Right renal cortex interstitium (tissue), 3 donors: ENCODE results near the gene PGM2. TPM values are rescaled to one million over a fixed set of nuclear protein-coding genes. Genes with fewer than 3 reads are reported as not detected.
"Not testable (repeated sequence)": the region's sequence is repeated elsewhere in the genome, so short reads cannot be mapped to it uniquely, and the experiment has no call there.

ENCODE experiments used
- DNase-seq, 3 donors: peaks; one replicate each; pipeline ENCODE4 v3.0.0-alpha.2; 2013; ENCODE audit warnings: low read depth in 3 of 3, low spot score in 2 of 3
- polyA plus RNA-seq, 3 donors: library from polyadenylated mRNA; unstranded; fragments of 120-200 nt; gene quantifications; one replicate each; pipeline ENCODE4 v1.2.1, GENCODE V29; 2013; ENCODE audit not compliant: insufficient read length in 3 of 3

Gene PGM2
- polyA plus RNA-seq, 3 donors: 38.4 to 42.6 (median 39.7) TPM

GRCh38 chr4:37816006-37816405 is 10.5 kb upstream of the PGM2 start:
- no peak for DNase-seq

- no peak for DNase-seq
Measured at GRCh38 chr4:37816719-37817118, 9.8 kb upstream of the PGM2 start.

- DNase-seq: no peak
Measured at GRCh38 chr4:37818752-37819151, 7.7 kb upstream of the PGM2 start.

- DNase-seq: not testable (repeated sequence)
Measured at GRCh38 chr4:37820458-37820857, 6.0 kb upstream of the PGM2 start.

- DNase-seq: no peak
Measured at GRCh38 chr4:37821953-37822605, 4.4 kb upstream of the PGM2 start.

GRCh38 chr4:37825501-37825900 is 985 bp upstream of the PGM2 start:
- not testable (repeated sequence) for DNase-seq

- DNase-seq: no peak
Measured at GRCh38 chr4:37825968-37826294, 555 bp upstream of the PGM2 start.

- DNase-seq: peak in 1 of 3 donors; percentile 21
Measured at GRCh38 chr4:37827030-37827685, 672 bp downstream of the PGM2 start.

GRCh38 chr4:37827802-37828321 is 1.4 kb downstream of the PGM2 start:
- no peak for DNase-seq

- no peak for DNase-seq
Measured at GRCh38 chr4:37828843-37829242, 2.4 kb downstream of the PGM2 start.

GRCh38 chr4:37830640-37831039 is 4.2 kb downstream of the PGM2 start:
- DNase-seq: no peak

GRCh38 chr4:37835031-37835430 is 8.5 kb downstream of the PGM2 start:
- no peak for DNase-seq

- DNase-seq: no peak
Measured at GRCh38 chr4:37835806-37836205, 9.3 kb downstream of the PGM2 start.

GRCh38 chr4:37836274-37836673 is 9.8 kb downstream of the PGM2 start:
- DNase-seq: no peak

- no peak for DNase-seq
Measured at GRCh38 chr4:37836838-37837440, 10.5 kb downstream of the PGM2 start.

GRCh38 chr4:37837446-37837845 is 11.0 kb downstream of the PGM2 start:
- no peak for DNase-seq

GRCh38 chr4:37839426-37839825 is 12.9 kb downstream of the PGM2 start:
- no peak for DNase-seq

GRCh38 chr4:37844204-37844603 is 17.7 kb downstream of the PGM2 start:
- DNase-seq: no peak

- DNase-seq: no peak
Measured at GRCh38 chr4:37845201-37845600, 18.7 kb downstream of the PGM2 start.

GRCh38 chr4:37847311-37847884 is 20.9 kb downstream of the PGM2 start:
- no peak for DNase-seq

- no peak for DNase-seq
Measured at GRCh38 chr4:37852376-37852775, 25.9 kb downstream of the PGM2 start.

- DNase-seq: no peak
Measured at GRCh38 chr4:37858112-37858511, 31.6 kb downstream of the PGM2 start.
